Stimulated activated CD8-positive, alpha-beta memory T cell treated with anti-CD3 and anti-CD28 coated beads, Interleukin-2, amount 100 ng/mL, for 48 hours (primary cell): ENCODE measurements around the gene NACC2.

ENCODE experiments used
- DNase-seq, 2 donors: peaks; one replicate each; pipeline ENCODE4 v3.0.0-alpha.2; 2020; ENCODE audit warnings: low read depth in 2 of 2

Gene NACC2

GRCh38 chr9:136095070-136096058 is at the start of gene NACC2:
Gene NACC2, minus strand, starts transcription at chr9:136095289. Its CDS starts 44,768 bp downstream, at chr9:136050521.
- DNase-seq = no peak

DNA sequence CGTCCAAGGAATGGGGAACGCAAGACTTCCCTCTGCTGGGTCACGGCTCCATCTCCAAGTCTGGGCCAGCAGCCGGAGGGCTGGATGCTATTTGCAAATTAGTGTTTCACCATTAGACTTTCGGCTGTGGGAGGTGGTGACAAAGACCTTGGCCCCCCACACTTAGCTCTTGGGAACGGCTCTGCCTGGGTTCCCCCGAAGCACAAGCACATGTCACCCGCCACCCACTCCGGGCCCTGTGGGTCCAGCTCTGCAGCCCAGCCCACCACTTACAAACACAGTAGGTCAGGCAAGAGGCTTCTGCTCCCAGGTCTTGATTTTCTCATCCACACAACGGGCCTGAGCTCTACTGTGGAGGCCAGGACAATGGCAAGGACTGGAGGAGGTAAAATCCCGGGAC is 49.4 kb upstream of the NACC2 start:
- no peak for DNase-seq

GRCh38 chr9:136143215-136144001 is 48.3 kb upstream of the NACC2 start:
- no peak for DNase-seq

- no peak for DNase-seq
These were observed 47.7 kb upstream of the NACC2 start for GRCh38 chr9:136142859-136143214.

DNA sequence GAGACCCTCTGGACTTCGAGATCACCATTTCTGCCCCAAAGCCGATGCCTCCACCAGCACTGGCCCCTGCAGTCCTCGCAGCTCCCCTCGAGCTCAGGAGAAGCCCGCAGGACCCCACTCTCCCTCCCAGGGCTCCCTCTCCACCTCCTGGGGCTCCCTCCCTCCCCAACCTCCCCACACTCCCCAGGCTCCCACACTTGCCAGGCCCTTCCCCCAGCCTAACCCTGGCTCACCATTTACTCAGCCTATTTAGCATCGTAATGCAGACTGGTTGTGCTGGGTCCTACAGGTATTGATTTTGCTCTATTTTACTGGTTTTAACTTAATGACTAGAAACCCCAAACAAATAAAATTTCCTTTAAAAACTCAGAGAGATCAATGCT is 47.3 kb upstream of the NACC2 start:
- no peak for DNase-seq

DNA sequence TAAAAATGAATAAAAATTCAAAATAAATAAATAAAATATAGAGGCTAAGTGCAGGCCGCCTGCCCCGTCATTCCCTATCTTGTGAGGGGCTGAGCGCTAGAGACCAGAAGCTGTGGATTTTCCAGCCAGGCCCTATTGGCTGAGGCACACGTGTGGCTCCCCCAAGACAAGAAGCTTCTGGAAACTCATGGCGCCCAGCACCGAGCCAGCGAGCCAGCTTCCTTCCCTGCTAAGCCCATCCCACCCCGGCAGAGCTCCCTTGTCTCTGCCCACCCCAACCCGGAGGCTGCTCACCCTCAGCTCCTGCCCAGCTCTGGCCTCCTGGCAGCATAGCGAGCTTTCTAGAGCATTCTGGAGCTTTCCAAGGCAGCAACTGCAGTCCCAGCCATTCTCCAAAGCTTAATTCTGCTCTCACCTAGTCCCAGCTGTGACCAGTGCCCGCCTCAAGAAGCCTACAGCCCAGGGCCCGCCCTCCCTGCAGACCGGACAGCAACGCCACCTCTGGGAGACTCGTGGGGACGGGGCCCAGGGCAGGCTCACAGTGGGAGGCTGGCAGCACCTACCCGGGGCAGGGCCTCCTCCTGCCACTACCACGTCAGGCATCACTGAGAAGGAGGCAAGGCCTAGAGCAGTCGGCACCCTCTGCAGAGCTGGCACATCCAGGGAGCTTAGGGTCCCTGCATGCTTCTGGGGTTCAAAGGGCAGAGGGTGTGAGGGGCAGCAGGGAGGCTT is 46.8 kb upstream of the NACC2 start:
- no peak for DNase-seq

GRCh38 chr9:136140966-136141365 is 45.9 kb upstream of the NACC2 start:
- DNase-seq = no peak

DNA sequence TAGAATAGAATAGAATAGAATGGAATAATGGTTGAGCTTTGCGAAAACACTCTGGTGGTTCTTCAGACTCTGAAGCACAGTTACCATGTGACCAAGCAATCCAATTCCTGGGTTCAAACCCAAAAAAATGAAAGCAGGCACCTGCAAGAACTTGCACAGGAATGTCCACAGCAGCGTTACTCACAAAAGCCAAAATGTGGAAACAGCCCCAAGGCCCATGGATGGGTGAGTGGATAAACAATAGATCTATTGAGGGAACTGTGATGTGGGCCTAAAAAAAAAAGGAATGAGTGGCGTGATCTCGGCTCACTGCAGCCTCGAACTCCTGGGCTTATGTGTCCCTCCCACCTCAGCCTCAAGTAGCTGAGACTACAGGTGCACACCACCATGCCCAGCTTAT is 45.0 kb upstream of the NACC2 start:
- no peak for DNase-seq

DNA sequence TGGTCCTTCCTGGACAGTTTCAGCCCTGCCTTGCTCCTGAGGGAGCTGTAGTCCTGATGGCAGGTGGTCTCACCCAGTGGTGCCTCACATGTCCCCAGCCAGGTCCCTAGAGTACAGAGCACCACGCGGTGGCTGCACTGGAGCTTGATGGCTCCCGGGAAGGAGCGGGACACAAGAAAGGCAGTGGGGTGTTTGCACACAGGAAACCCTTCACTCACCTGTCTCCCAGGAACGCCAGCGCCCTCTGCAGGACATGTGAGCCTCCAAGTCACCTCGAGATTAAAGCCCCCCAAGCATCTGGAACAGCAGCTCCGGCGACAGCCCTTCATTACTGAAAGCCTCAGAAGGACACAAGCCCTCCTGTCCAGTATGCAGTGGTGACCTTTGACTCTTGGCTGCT is 43.5 kb upstream of the NACC2 start:
- peak; percentile 36 to 54 for DNase-seq

DNA sequence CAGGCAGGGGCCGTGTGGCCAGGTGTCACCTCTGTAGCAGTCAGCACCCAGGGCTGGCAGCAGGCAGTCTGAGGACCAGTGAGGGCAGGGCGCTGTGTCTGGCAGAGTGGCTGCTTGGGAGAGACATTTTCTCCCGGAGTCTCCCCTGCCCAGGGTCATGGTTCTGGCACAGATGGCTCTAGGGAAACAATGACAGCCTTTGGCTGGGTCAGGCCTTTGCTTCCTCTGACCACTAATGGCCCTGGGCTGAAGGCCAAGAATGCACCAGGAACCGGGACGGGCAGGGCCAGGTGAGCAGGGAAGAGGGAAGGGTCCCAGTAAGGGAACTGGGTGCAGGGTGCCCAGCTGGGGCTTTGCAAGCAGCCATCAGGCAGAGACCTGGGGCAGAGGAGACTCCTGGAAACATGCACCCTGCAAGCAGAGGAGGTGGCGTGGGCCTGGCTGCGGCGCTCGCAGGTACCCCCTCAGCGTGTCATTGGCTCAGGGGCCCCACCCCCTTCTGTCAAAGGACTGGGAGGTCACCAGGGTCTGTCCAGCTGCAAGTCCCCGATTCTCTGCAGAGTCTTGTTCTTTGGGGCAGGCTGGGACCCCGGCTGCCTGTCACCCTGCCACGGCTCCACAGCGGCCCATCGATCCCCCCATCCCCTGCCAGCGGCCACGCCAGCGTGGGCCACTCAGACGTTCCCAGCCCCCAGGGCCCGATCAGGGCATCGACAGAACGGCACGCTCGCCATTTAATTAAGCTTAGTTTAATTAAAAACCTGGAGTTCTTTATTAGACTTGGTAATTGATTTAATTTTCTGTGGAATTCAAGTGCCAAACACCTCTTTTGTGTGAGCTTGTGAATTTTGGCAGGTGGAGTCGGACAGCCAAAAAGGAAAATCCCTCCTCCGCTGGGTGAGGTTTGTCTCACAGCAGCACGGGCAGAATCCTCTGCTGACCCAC is 42.5 kb upstream of the NACC2 start:
- DNase-seq = no peak

DNA sequence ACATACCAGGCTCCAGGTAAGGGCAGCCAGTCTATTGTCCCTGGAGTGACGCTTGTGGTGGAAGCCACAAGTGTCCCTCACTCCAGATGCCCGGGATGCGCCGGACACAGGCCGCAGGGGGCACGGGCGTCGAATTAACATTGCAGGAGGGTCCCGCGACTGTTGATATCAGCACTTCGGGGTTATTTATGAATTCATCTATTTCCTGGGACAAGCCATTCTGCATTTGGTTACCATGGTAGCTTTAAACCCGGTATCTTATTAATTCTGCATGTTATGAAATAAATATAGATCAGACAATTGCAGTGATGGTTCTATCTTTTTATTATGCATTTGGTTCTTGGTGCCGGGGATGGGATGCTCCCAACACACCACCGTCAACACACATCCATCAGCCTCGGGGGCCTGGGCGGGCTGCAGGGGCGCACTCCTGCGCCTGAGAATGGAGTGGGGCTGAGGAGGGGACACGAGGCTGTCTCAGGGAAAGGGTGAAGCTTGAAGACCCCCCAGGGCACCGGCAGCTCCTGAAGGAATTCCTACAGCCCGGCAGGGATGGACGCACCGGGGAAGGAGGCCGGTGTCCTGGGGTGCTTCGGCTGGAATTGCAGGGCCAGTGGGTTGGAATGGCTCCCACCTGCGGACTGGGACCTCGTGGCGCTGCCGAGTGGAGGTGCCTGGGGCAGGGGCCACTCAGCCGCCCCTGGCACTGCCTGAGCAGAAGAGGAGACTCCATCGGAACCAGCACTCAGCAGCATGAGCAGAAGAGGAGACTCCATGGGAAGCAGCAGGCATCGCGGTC is 41.2 kb upstream of the NACC2 start:
- no peak for DNase-seq

DNA sequence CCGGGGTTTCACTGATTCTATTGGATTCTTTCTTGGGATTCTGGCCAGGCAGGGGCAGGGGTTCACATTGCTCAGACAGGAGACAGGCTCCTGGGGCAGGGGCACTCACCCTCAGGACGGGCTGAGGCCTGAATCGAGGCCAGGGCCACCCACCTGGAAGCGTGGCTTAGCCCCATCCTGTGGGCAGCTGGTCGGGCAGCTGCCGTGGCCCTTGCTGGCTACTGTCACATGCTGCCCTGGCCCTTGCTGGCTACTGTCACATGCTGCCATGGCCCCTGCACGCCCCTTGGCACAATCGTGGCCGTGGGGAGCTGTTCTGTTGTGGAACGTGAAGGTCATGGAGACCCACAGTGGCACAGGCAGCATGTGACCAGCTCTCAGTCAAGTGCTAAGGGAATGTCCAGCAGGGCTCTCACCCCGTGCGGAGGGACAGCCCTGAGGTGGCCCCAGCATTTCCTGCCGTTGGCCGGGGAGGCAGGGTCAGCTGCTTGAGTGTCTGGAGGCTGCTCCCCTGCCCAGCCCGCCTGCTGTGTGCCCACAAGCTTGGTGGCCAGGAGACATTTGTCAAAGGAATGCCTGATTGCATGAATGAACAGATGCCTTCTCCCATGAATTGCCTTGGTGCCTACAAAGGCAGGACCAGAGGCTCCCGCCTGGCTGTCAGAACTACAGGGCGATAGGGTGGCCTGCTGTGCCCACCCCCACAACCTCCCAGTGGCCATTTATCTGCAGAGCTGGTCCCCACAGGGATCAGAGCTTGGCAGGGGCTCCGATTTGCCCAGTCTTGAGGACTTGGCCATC is 40.4 kb upstream of the NACC2 start:
- no peak for DNase-seq

DNA sequence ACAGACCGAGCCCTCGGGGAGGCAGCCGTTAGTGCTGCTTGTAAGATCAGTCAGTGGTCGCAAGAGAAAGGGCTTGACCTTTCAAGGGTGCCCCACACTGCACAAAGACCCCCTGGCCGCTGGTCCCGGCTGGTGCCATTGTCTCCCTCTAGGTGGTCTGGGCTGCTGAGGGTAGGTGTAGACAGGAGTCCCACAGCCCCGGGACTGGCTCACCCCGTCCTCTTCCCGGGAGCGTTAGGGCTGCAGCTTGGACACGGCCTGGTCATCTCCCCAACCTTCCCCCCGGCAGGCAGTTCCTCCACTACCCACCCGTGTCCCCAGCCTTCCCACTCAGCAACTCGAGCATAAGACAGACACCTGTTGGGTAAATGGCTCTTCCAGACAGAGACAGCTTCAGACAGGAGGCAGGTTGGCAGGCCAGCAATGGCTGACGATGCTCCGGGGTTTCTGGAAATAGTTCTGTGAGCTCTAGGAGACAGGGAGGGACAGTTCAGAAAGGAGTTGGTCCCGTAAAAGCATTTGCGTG is 38.9 kb upstream of the NACC2 start:
- no peak for DNase-seq

DNA sequence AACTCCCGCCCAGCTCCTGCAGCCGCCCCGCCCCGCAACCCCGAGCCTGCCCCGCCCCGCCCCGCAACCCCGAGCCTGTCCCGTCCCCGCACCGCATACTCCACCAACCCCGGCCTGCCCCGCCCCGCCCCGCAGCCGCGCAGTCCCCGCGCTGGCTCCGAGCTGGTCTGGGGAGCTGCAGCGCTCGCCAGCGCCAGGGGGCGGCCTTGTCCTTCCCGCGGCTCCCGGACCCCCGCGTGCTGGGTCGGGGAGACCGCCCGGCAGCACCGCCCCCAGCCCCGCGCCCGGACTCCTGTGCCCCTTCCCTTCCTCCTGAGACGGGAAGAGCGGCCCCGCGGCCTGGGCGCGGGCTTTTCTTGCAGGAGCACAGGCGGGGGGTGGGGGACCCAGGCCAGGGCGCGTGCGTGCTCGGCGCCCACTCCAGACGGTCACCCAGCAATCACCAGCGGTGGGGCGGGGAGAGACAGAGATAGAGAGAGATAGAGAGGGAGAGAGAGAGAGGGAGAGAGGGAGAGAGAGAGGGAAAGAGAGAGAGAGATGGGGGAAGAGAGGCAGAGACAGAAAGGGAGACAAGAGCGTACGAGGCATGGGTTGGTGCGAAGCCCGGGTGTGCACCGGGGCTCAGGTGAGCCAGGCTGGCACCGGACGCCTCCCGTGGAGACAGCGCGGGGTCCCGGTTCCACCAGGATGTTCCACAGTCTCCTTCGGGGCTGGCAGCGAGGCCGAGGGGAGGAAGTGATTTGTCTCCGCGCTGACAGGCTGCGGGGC is 38.3 kb upstream of the NACC2 start:
- DNase-seq = no peak

DNA sequence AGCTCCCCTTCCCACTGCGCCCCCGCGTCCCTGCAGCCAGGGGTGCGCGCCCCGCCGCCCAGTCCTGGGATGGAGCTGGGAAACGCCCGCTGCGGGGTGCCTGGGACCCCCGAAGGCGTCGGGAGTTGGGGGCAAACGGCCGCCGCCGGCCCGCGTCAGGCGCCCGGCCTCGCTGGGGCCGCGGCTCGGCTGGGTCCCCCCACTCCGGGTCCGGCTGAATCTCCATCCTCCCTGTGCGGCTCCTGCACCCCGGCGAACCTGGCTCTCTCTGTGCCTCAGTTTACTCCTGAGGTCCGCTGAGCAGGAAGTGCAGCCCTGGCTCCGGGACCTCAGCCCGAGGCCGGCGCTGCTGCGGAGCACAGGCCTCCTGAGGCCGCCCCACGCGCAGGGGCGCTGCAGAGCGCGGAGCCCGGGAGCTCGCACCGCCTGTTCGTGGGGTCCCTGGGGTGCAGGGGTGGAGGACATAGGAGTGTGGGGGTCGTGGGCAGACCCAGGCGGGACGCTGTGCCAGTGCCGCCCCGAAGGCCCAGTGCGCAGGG is 37.5 kb upstream of the NACC2 start:
- DNase-seq = no peak

GRCh38 chr9:136131629-136132511 is 36.8 kb upstream of the NACC2 start:
- no peak for DNase-seq

DNA sequence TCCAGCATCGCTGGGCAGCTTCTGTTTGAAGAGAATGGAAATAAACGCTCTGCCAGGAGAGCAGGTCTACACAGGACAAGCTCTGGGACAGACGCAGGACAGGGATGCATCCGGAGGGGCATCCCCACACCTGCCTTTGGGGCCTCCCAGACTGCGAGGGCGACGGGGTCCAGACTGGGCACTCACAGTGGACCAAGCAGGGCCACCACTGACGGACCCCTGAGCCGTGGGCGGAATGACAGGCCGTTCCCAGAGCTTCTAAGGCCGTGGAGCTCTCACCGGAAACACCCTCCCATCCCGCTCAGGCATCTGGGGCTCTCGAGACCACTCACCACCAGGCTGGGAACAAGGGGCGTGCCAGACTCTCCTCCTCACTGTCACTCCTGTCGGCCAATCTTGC is 34.1 kb upstream of the NACC2 start:
- DNase-seq = no peak
